ENCODE results near the gene PANX1.

DNA sequence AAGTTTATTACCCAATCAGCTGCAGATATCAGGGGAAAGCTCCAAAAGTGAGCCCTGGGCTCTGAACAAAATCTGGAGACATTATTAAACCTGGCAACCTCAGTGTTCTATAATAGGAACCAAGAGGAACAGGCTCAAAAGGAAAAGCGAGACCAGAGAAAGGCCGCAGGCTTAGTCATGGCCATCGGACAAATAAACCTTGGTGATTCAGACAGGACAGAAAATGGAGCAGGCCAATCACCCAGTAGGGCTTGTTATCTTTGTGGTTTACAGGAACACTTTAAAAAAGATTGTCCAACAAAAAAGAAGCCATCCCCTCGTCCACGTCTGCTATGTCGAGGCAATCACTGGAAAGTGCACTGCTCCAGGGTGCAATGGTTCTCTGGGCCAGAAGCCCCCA lies 7.7 kb upstream of the PANX1 start:
- TF ChIP-seq, protein P1, sequence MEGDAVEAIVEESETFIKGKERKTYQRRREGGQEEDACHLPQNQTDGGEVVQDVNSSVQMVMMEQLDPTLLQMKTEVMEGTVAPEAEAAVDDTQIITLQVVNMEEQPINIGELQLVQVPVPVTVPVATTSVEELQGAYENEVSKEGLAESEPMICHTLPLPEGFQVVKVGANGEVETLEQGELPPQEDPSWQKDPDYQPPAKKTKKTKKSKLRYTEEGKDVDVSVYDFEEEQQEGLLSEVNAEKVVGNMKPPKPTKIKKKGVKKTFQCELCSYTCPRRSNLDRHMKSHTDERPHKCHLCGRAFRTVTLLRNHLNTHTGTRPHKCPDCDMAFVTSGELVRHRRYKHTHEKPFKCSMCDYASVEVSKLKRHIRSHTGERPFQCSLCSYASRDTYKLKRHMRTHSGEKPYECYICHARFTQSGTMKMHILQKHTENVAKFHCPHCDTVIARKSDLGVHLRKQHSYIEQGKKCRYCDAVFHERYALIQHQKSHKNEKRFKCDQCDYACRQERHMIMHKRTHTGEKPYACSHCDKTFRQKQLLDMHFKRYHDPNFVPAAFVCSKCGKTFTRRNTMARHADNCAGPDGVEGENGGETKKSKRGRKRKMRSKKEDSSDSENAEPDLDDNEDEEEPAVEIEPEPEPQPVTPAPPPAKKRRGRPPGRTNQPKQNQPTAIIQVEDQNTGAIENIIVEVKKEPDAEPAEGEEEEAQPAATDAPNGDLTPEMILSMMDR (conservative IDR thresholded peaks at IDR 0.05 in 1 of 2, IDR thresholded peaks at IDR 0.05 in 1 of 2; ENCODE audit: low read depth in 1 of 2, low read length in 2 of 2): no peak
- TF ChIP-seq EZH2 (IDR thresholded peaks at IDR 0.05; ENCODE audit: low read length, missing control alignments): no peak
